ENCODE measurements around the gene BEST1.
A peak's percentile ranks its signal among the peaks of the same experiment; 100 is the strongest.

Gene BEST1

DNA sequence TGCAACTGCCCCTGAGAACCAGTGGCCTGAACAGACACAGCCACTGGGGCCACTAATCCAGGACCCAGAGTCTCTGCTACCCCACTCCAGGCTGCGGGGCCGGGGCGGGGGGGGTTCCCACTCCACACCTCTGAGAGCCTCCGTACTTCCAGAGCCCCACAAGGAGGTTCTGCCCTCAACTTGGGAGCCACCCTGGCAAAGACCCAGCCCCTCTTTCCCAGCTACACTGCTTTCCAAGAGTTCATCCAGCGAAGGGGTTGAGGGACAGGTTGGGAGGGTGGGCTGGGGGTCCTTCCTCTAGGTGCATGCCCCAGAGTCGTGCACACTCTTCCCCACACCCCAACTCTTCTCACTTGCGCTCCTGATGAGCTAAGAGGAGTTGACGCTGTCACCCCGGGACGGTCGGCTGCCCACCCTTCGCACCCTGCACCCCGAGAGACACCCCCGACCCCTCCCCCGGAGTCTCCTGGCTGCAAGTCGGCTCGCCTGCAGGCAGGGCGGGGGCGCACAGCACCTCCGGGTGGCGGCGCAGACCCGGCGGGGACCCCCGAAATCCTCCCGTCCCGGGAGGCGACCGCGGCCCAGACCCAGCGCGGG is 33.3 kb upstream of the BEST1 start:
- DNase-seq = no peak

DNA sequence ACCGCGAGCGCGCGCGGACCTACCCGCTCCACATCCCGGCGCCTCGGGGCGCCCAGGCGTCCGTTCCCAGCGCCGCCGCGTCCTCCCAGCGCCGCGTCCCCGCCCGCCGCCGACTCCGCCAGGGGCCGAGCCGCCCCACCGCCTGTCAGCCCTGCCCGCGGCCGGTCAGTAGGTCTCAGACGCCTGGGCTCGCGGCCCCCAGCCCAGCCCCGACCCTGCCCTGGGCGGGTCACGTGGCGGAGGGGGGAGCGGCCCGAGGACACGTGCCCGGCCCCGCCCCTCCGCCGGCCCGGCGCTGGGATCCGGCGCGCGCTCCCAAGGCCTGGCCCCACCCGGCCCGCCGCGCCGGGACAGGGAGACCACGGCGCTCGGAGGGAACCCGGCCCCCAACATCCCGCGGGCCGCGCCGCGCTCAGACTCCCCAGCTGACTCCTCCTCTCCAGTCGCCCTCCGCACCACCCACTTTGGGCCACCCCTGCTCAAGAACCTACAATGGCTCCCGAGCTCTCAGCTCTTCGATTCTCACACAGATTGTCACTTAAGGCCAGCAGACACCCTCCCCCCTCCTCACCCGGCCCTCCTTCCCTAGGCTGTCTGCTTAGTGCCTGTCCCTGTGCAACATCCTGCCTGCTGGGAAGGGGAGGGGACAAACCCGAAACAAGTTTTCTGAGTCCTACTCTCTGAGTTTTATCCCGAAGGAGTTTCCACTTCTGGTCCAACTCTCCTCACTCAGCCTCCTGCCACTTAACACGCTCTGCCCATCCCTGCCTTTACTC is 32.6 kb upstream of the BEST1 start, which contains the start of gene RAB3IL1:
RAB3IL1 (minus strand) TSS at position 233 of the 776 bp plus-strand sequence; CDS start at position 34, 199 bp downstream.
- DNase-seq = peak; percentile 2

- DNase-seq = peak; percentile 1
Observed at GRCh38 chr11:61918251-61918937, 31.8 kb upstream of the BEST1 start.

- peak; percentile 2 for DNase-seq
Observed at GRCh38 chr11:61918938-61919704, 31.0 kb upstream of the BEST1 start.

DNA sequence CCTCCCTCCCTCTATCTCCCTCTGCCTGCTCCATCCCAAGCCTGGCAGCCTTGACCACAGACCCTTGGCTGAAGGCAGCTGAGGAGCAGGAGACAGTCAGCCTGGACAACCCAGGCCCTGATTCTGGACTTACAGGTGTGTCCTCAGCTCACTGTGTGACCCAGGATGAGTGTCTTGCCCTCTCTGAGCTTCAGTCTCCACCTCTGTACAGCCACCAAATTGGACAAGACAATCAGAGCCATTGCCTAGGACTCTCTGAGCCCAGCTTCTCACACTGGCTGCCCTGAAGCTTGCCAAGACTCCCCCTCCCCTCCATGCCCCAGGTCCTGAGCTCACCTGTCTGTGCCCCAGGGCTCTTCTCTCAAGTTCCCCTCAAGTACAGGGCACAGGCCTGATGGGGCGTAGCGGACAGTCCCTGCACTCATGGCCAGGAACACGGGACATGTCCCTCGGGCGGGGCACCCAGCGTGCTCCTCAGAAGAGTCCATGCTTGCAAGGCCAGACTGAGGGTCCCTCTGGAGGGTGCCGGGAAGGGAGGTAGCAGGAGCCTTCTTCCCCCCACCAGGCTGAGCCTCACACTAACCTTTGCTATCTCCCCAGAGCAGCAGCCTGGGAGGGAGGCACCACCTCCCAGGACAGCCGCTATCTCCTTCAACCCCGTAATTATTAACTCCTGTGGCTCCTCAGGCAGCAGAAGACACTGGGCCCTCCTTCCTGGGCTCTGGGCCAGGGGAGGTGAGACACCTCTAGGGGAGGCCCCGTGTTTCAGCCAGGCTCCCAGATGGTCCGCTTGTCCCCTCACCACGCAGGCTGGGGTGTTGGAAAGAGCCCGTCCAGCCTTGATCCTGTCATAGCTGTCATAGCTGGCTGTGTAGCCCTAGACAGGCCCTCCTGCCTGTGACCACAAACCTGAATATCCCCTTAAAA is 30.2 kb upstream of the BEST1 start:
- peak; percentile 2 for DNase-seq

DNA sequence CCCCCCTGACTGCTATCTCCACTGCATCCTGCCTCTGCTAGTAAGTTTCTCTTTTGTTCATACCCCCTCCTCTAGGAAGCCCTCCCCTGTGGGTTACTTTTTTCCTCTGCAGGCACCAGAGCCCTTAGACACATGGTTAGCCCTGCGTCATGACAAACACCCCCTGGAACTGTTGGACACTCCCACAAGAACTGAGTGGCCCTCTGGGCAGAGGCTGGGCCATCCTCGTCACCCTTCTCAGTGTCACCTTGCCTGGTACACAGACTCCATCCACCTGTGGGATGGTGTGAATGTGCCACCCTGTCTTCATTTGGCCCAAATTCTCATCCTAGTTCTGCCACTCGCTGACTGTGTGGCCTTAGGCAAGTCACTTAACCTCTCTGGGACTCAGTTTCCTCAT is 28.7 kb upstream of the BEST1 start:
- DNase-seq = peak; percentile 2

DNA sequence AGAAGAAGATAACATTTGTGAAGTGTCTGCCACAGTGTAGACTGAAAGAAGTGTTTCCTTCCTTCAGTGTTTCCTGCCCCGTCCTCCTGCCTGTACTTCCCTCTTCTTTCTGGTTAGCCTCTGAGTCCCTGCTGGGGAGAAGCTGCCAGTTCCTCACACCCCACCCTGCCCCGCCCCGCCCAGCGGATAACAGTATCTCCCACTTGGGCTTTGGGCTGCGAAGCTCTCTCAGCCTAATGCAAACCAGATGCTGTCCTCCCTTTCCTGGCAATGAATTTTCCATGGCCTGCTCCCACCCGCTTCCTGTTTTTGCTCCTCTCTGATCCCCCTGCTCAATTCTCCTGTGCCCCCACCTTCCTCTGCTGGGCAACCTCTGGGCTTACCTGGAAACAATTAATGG is 27.6 kb upstream of the BEST1 start:
- DNase-seq = peak; percentile 1

DNA sequence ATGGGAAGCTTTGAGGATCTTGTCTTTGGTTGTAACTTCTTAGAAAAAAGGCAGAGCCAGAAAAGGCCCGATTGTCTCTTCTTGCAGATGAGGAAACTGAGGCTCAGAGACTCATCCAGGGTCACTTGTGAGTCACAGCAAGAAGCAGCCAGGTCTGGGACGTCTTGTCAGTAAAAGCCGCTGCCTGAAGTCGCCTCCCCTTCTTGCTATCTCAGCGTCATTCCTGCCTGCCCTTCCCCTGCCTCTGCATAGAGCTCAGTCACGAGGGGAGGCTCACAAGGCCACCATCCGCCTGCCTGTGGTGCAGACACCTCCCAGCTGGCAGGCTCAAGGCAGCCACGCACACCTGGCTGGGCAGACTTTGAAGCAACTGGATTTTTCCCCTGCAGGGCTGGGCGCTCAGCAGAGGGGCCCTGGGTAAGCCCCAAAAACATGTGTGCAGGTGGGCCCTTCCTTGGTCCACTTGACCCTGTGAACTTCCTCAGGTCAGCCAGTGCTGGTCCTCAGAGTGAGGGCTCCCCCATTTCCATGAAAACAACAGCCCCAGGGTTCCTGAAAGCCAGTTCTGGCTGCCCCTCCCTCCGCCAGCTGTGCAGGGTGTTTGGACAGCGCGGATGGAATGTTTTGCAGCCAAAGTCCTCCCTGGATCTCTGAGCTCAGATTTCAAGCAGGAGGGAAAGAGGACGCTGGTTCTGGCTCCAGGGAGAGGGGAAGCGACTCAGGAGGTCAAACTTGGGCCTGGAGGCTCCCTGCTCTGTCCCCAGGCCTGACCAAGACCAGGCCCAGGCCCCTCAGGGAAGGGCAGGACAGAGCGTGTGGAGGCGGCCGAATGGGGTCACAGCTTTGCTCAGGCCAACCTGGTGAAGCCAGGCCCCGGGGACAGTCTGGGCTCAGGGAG is 26.7 kb upstream of the BEST1 start:
- peak; percentile 2 for DNase-seq

- DNase-seq = peak; percentile 1
Observed at GRCh38 chr11:61924064-61924455, 26.1 kb upstream of the BEST1 start.

DNA sequence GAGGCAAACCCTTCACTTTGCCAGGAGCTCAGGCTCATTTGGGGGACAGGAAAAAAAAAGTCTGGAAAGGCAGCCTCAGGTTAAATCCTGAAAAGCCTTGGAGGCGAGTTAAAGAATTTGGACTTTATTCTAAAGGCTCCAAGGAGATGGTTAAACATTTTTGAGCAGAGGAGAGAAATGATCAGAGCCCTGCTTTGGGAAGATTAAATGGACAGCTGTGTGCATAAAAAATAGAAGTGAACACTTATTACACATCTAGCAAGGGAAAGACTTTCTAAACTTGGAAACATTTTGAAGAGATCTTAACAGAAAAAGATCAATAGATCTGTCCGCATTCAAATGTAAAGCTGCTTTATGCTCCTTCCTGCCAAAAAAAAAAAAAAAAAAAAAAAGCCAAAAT is 24.4 kb upstream of the BEST1 start:
- no peak for DNase-seq

- peak; percentile 1 for DNase-seq
Observed at GRCh38 chr11:61926235-61926634, 23.9 kb upstream of the BEST1 start.

DNA sequence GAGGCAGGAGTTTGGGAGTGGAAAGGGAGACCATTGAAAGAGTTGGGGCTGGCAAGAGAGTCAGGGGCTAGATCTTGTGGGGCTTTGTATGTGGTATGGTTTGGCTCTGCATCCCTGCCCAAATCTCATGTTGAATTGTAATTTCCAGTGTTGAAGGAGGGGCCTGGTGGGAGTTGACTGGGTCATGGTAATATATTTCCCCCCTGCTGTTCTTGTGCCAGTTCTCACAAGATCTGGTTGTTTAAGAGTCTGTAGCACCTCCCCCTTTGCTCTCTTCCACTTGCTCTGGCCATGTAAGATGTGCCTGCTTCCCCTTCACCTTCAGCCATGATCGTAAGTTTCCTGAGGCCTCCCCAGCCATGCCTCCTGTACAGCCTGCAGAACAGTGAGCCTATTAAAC is 22.6 kb upstream of the BEST1 start:
- DNase-seq = no peak

- DNase-seq = no peak
Observed at GRCh38 chr11:61928606-61929005, 21.5 kb upstream of the BEST1 start.

DNA sequence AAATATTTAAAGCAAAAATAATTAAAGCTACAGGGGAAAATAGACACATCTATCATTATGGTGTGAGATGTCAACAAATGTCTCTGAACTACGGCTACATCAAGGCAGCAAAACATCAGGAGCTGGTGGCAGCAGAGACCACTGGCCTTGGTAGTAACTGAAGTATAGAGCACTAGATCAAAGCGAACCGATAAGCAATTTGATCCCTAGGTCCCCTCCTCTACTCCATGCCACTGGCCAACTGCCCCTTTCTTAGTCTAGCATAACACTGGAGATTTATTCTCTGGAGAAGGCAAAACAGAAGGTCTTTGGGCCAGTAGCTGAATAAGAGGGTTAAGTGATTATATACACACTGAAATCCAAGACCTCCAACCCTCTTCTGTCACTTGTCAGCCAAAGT is 19.2 kb upstream of the BEST1 start:
- peak; percentile 0 for DNase-seq

DNA sequence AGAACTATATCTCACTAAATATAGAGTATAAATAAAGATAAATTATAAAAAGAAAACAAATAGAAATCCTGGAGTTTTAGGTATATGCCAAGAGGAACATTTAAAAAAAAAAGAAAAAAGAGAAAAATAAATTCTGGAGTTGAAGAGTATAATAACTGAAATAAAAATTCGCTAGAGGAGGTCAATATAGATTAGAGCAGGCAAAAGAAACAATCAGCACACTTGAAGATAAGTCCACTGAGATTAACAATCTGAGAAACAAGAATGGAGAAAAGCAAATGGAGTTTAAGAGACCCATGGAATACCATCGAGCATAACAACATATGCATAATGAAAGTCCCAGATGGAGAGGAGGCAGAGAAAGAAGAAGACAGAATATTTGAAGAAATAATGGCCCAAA is 14.3 kb upstream of the BEST1 start:
- DNase-seq = no peak

DNA sequence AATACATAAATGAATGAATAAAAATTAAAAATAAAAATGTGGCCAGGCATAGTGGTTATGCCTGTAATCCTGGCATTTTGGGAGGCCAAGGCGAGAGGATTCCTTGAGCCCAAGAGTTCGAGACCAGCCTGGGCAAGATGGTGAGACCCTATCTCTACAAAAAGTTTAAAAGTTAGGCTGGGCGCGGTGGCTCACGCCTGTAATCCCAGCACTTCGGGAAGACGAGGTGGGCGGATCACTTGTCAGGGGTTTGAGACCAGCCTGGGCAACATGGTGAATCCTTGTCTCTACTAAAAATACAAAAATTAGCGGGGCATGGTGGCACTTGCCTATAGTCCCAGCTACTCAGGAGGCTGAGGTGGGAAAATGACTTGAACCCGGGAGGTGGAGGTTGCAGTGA is 9.7 kb upstream of the BEST1 start:
- no peak for DNase-seq

GRCh38 chr11:61945191-61945590 is 5.0 kb upstream of the BEST1 start:
- no peak for DNase-seq

DNA sequence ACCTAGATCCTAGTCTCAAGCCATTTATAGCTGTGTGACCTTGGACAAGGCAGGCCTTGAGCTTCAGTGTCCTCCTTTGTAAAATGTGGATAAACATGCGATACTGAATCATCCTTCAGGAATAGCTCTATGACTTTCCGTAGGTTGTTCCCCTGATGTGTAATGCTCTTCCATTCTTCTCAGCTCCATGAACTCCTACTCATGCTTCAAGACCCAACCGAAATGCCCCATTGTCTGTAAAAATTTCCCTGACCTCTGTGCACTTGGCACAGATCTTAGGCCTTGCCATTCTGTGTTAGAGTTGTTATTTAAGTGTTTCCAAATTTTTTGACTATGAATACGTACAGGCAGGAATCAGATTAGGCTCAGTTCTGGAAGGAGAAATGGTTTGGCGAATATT is 3.3 kb upstream of the BEST1 start:
- DNase-seq = no peak

GRCh38 chr11:61947486-61948210 is 2.5 kb upstream of the BEST1 start:
- peak; percentile 67 for DNase-seq

- DNase-seq = no peak
Observed at GRCh38 chr11:61948505-61948904, 1.6 kb upstream of the BEST1 start.

All from stimulated activated CD4-positive, alpha-beta T cell treated with anti-CD3 and anti-CD28 coated beads, Interleukin-4, amount 100 ng/mL, for 24 hours (primary cell).